ENCODE measurements around the gene GPT2. TPM values are rescaled to one million over a fixed set of nuclear protein-coding genes. Genes with fewer than 3 reads are reported as not detected.

GPT2 gene, protein sequence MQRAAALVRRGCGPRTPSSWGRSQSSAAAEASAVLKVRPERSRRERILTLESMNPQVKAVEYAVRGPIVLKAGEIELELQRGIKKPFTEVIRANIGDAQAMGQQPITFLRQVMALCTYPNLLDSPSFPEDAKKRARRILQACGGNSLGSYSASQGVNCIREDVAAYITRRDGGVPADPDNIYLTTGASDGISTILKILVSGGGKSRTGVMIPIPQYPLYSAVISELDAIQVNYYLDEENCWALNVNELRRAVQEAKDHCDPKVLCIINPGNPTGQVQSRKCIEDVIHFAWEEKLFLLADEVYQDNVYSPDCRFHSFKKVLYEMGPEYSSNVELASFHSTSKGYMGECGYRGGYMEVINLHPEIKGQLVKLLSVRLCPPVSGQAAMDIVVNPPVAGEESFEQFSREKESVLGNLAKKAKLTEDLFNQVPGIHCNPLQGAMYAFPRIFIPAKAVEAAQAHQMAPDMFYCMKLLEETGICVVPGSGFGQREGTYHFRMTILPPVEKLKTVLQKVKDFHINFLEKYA
- total RNA-seq (2013), result 0.91 TPM
- polyA plus RNA-seq (1 to 10 TPM in 2 of 3 donors, under 1 TPM in 1; 0.98 to 1.5 (median 1.4) TPM), polyA minus RNA-seq (0.56 and 0.83 TPM in 2 replicates), total RNA-seq (1.5 to 9.2 (median 2.7) reads per million in 11 experiments)

DNA sequence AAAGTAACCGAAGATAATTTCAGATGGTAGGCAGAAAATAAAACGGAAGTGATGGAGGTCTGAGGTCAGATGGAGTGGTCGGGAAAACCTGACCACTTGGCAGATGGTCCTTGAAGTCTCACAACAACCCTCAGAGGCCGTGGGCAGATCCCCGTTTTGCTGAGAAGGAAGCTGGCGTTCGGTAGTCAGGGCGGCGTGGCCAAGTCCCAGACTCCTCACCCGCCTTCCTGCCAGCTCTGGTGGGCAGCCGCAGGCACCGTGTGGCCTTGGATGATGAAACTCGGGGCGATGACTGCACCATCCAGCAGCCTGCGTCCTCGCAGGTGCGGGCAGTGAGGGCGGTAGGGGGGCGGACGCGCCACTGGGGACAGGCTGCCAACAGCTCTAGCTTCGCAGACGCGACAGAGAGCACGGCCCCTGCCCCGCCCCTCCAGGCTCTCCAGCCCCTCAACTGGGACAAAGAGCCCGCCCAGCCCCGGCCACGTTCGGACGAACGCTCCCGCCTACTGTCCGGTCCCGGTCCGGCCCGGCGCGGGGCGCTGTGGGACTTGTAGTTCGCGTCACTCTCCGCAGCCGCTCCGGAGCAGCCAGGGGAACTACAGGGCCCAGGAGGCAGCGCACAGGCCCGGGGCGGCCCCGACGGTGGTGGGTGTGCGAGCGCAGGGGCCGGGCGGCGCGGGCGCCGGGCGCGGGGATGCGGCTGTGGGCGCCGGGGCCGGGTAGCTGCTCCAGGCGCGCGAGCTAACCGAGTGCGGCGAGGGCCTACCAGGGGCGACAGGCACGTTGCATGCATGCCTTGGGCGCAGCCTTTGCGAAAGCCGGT, at the start of gene GPT2:
Gene GPT2 (plus strand): TSS at position 673 of the 823 bp plus-strand sequence. CDS start 354 bp downstream, outside the sequence.
- Histone ChIP-seq H3K9me3 (replicated peaks in 1 of 2; ENCODE audit: control insufficient read depth in 1 of 2, insufficient read depth in 1 of 2, low read length in 2 of 2) (no peaks in the 10 kb centered on the region), H2AFZ (ENCODE audit: insufficient read depth, low read depth, low read length, poor library complexity, severe bottlenecking) (peak within 1 kb of the TSS; percentile 98), H4K20me1 (ENCODE audit: insufficient read depth, low read length) (no peaks in the 10 kb centered on the region), H3K27me3 (ENCODE audit: control insufficient read depth in 2 of 2, insufficient read depth in 2 of 2, low read length in 2 of 2) (no peaks in the 10 kb centered on the region), H3K9ac (ENCODE audit: insufficient read depth, low read length, poor library complexity, severe bottlenecking) (peak within 1 kb of the TSS; percentile 58), H3K27ac (ENCODE audit: low read depth in 1 of 2, low read length in 2 of 2) (peak within 1 kb of the TSS; percentile 7 to 56), H3K4me3 (replicated peaks in 1 of 3; ENCODE audit: low read depth in 2 of 3, low read length in 3 of 3) (peak within 1 kb of the TSS; percentile 56 to 87 (median 77)), H3K4me1 (ENCODE audit: control insufficient read depth in 1 of 2, insufficient read depth in 2 of 2, low read length in 2 of 2) (peaks cover 19 to 33% of the 10 kb centered on the region in 2 donors), H3K79me2 (ENCODE audit: insufficient read depth, low read length) (peaks cover 9% of the 10 kb centered on the region), H3K4me2 (replicated peaks; ENCODE audit: extremely low read depth, low read length, poor library complexity, severe bottlenecking) (peak within 1 kb of the TSS; percentile 91), H3K36me3 (replicated peaks in 1 of 2; ENCODE audit: control insufficient read depth in 1 of 2, insufficient read depth in 2 of 2, low read length in 2 of 2) (no peaks in the 10 kb centered on the region)
- peaks cover 34% of the 10 kb centered on the region for H3K4me1 Mint-ChIP-seq
- DNase-seq, result peak; percentile 82 to 85 (median 84)
- H3K36me3 Mint-ChIP-seq, result peaks cover 0 to 5% of the 10 kb centered on the region in 2 donors
- TF ChIP-seq, protein P1, sequence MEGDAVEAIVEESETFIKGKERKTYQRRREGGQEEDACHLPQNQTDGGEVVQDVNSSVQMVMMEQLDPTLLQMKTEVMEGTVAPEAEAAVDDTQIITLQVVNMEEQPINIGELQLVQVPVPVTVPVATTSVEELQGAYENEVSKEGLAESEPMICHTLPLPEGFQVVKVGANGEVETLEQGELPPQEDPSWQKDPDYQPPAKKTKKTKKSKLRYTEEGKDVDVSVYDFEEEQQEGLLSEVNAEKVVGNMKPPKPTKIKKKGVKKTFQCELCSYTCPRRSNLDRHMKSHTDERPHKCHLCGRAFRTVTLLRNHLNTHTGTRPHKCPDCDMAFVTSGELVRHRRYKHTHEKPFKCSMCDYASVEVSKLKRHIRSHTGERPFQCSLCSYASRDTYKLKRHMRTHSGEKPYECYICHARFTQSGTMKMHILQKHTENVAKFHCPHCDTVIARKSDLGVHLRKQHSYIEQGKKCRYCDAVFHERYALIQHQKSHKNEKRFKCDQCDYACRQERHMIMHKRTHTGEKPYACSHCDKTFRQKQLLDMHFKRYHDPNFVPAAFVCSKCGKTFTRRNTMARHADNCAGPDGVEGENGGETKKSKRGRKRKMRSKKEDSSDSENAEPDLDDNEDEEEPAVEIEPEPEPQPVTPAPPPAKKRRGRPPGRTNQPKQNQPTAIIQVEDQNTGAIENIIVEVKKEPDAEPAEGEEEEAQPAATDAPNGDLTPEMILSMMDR (IDR thresholded peaks at IDR 0.05), result no peak
- peak within 1 kb of the TSS; percentile 86 to 89 for H3K4me3 Mint-ChIP-seq
- intact Hi-C loops (cut with micrococcal nuclease), result no loop called here
- peaks cover 2 to 10% (median 9%) of the 10 kb centered on the region in 3 donors for H3K27me3 Mint-ChIP-seq (ENCODE audit: low read depth in 3 of 3)
- H3K9me3 Mint-ChIP-seq, result no peaks in the 10 kb centered on the region
- WGBS (ENCODE audit: insufficient coverage), result under 1% methylated on average over 73 of the region's 75 CpGs
- peak within 1 kb of the TSS; percentile 67 to 88 (median 72) for H3K27ac Mint-ChIP-seq
